Measurements from ENCODE around the gene ACOT9. TPM values are rescaled to one million over a fixed set of nuclear protein-coding genes. Genes with fewer than 3 reads are reported as not detected.
A peak's percentile ranks its signal among the peaks of the same experiment; 100 is the strongest.

The ACOT9 gene, protein sequence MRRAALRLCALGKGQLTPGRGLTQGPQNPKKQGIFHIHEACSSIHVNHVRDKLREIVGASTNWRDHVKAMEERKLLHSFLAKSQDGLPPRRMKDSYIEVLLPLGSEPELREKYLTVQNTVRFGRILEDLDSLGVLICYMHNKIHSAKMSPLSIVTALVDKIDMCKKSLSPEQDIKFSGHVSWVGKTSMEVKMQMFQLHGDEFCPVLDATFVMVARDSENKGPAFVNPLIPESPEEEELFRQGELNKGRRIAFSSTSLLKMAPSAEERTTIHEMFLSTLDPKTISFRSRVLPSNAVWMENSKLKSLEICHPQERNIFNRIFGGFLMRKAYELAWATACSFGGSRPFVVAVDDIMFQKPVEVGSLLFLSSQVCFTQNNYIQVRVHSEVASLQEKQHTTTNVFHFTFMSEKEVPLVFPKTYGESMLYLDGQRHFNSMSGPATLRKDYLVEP
- 10 to 100 TPM; 22.1 to 23.1 TPM for total RNA-seq

DNA sequence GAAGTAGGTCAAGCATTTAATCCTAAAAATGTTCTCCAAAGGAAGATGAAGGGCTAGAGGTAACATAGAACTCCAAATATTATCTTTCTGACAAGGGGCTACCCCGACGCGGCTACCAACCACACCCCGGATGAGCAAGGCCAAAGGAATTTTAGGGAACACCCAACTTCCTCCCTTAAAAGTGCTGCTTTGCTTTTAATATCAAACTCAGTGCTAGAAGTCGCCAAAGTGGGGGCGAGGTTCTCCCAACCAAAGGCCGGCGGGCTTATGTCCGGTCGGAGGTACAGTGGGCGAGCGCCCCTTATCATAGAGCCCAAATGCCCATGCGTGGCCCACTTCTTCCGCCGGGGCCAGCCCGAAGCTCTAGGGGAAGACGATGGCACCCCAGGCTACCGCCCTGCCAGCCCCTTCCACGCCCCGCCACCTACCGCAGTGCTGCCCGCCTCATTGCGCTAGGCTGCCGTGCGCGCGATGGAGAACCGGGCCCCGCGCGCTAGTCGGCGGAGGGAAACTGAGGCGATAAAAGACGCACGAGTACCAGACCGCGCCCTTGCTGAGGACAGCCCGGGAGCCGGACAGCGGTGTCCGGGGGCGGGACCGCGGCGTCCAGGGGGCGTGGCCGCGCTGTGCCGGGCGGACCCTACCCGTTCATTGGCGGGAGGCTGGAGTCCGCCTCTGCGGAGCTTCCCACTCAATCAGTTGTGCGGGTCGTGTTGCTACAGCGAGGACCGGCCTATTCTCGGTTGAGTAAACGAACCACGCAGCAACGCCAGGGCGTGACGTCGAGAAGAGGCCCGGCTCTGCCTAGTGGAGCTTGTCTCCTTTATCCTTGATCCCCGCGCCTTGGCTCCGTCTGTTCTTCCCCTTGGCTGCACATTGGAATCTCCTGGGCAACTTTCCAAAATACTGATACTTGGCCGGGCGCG, at the start of gene ACOT9:
ACOT9 (minus strand) TSS at position 580 of the 926 bp plus-strand sequence; CDS start at position 448, 132 bp downstream.
- Mint-ChIP-seq H3K27me3 (no peaks in the 10 kb centered on the region), H3K4me1 (peaks cover 14% of the 10 kb centered on the region), H3K27ac (peak within 1 kb of the TSS; percentile 87), H3K4me3 (peak within 1 kb of the TSS; percentile 89), H3K9me3 (no peaks in the 10 kb centered on the region), H3K36me3 (peaks cover 2% of the 10 kb centered on the region)
- peak; percentile 79 for DNase-seq

DNA sequence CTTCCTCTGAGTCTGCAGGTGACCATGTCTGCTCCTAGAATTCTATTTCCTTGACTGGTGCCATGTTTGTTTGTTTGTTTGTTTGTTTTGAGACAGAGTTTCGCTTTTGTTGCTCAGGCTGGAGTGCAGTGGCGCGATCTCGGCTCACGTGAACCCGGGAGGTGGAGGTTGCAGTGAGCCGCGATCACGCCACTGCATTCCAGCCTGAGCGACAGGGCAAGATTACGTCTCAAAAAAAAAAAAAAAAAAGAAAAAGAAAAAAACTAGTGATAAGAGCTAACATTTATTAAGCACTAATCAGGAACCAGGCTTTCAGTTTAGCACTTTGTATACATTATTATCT, 47.0 kb upstream of the ACOT9 start:
- Mint-ChIP-seq H3K27ac (no peak overlapping the region), H3K36me3 (peaks cover 13% of the 10 kb centered on the region), H3K4me3 (no peak overlapping the region), H3K9me3 (no peaks in the 10 kb centered on the region), H3K27me3 (no peaks in the 10 kb centered on the region), H3K4me1 (peaks cover 6% of the 10 kb centered on the region)
- DNase-seq = no peak

DNA sequence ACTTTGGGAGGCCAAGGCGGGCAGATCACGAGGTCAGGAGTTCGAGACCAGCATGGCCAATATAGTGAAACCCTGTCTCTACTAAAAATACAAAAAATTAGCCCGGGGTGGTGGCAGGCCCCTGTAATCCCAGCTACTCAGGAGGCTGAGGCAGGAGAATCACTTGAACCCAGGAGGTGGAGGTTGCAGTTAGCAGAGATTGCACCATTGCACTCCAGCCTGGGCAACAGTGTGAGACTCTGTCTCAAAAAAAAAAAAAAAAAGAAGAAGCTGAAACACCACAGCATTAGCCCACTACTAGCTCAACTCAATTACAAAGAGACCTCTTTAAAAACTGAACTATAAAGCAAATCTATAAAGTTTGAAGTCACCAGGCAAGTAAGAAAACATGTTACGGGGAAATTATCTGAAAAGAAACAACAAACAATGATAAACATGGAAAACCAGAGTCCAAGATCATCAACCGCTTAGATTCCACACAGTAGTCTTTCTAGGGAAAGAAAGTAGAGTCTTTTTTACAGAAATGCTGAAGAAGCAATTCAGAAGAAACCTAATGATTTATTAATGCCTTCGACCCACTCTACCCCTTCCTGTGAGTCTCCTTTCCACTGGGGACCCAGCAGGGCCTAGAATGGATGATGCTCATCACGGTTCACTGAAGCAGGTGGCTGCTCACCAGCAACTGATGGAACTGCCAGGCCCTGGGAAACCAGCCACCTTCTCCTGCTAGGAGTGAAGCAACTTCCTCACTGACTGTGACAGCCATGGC, 46.5 kb upstream of the ACOT9 start:
- Mint-ChIP-seq H3K27ac (no peak overlapping the region), H3K4me3 (no peak overlapping the region), H3K36me3 (peaks cover 18% of the 10 kb centered on the region), H3K27me3 (no peaks in the 10 kb centered on the region), H3K4me1 (peaks cover 11% of the 10 kb centered on the region), H3K9me3 (no peaks in the 10 kb centered on the region)
- DNase-seq = no peak

DNA sequence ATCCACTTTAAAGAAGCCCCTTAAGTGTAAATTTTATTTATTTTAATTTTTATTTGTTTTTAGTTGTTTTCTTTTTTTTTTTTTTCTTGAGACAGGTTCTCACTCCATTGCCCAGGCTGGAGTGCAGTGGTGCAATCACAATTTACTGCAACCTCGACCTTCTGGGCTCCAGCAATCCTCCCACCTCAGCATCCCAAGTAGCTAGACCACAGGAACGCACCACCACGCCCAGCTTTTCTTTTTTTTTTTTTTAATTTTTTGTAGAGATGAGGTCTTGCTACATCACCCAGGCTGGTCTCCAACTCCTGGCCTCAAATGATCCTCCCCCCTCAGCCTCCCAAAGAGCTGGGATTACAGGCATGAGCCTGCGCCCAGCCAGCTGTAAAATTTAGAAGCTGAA, 45.9 kb upstream of the ACOT9 start:
- H3K36me3 Mint-ChIP-seq = peaks cover 25% of the 10 kb centered on the region
- no peak overlapping the region for H3K27ac Mint-ChIP-seq
- H3K27me3 Mint-ChIP-seq = no peaks in the 10 kb centered on the region
- H3K4me1 Mint-ChIP-seq = peaks cover 17% of the 10 kb centered on the region
- H3K9me3 Mint-ChIP-seq = no peaks in the 10 kb centered on the region
- H3K4me3 Mint-ChIP-seq = no peak overlapping the region
- no peak for DNase-seq

DNA sequence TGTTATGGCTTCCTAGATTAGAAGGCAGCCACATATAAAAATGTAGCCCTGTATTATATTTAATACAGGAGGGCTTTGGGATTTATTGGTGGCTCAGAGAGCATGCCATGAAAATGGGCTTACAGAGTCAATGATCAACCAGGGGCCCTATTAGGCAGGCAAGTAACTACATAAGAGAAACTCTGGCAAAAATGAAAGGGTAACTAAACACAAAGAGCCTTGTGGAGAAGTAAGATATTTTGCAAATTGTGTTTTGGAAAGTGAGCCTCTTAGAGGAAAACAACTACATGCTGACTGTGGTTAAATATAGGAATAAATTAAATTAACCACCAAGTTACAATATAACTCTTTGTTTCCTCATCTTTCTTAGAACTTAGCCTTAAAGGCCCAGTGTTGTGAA, 45.4 kb upstream of the ACOT9 start:
- Mint-ChIP-seq H3K4me3 (no peak overlapping the region), H3K9me3 (no peaks in the 10 kb centered on the region), H3K27ac (no peak overlapping the region), H3K4me1 (peaks cover 17% of the 10 kb centered on the region), H3K36me3 (peaks cover 29% of the 10 kb centered on the region), H3K27me3 (no peaks in the 10 kb centered on the region)
- no peak for DNase-seq

DNA sequence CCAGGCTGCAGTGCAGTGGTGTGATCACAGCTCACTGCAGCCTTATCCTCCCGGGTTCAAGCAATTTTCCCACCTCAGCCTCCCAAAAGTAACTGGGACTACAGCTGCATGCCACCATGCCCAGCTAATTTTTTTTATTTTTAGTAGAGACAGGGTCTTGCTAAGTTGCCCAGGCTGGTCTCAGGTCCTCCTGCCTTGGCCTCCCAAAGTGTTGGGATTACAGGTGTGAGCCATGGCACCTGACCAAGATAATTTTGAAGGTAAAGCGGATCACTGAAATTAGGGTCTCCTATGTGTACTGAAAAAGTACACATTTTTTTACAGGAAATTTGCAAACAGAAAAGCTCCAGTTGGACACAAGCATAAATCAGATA, 44.7 kb upstream of the ACOT9 start:
- H3K36me3 Mint-ChIP-seq = peaks cover 30% of the 10 kb centered on the region
- no peak overlapping the region for H3K27ac Mint-ChIP-seq
- H3K9me3 Mint-ChIP-seq = no peaks in the 10 kb centered on the region
- H3K4me3 Mint-ChIP-seq = no peak overlapping the region
- H3K4me1 Mint-ChIP-seq = peaks cover 17% of the 10 kb centered on the region
- H3K27me3 Mint-ChIP-seq = no peaks in the 10 kb centered on the region
- no peak for DNase-seq

DNA sequence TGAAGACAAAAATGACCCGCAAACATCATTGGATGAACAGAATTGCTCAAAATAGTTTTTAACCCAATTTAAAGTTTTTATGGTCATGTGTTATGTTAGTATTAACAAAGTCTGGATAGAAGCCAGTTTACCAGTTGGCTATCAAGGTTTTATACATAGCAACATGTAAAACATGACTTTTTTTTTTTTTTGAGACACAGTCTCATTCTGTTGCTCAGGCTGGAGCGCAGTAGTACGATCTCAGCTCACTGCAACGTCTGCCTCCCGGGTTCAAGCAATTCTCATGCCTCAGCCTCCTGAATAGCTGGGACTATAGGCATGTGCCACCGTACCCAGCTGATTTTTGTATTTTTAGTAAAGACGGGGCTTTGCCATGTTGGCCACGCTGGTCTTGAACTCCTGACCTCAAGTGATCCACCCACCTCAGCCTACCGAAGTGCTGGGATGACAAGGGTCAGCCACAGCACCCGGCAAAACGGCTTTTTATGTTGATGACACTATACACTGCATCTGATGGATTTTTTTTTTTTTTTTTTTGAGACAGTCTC, 43.3 kb upstream of the ACOT9 start:
- no peak for DNase-seq
- Mint-ChIP-seq H3K9me3 (no peaks in the 10 kb centered on the region), H3K27me3 (no peaks in the 10 kb centered on the region), H3K4me1 (peaks cover 23% of the 10 kb centered on the region), H3K36me3 (peaks cover 30% of the 10 kb centered on the region), H3K27ac (no peak overlapping the region), H3K4me3 (no peak overlapping the region)

DNA sequence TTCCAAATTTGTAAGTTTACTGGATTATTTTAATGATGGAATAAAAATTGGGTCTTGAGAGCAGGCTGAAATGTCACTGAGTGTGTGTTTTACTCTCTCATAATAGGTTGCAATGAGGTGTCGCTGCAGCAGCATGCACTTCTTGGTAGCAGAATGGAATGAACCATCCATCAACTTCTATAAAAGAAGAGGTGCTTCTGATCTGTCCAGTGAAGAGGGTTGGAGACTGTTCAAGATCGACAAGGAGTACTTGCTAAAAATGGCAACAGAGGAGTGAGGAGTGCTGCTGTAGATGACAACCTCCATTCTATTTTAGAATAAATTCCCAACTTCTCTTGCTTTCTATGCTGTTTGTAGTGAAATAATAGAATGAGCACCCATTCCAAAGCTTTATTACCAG, 42.5 kb upstream of the ACOT9 start:
- H3K9me3 Mint-ChIP-seq = no peaks in the 10 kb centered on the region
- peaks cover 26% of the 10 kb centered on the region for H3K4me1 Mint-ChIP-seq
- H3K27me3 Mint-ChIP-seq = no peaks in the 10 kb centered on the region
- peaks cover 30% of the 10 kb centered on the region for H3K36me3 Mint-ChIP-seq
- H3K4me3 Mint-ChIP-seq = peak overlapping the region; percentile 95
- no peak for DNase-seq
- no peak overlapping the region for H3K27ac Mint-ChIP-seq

DNA sequence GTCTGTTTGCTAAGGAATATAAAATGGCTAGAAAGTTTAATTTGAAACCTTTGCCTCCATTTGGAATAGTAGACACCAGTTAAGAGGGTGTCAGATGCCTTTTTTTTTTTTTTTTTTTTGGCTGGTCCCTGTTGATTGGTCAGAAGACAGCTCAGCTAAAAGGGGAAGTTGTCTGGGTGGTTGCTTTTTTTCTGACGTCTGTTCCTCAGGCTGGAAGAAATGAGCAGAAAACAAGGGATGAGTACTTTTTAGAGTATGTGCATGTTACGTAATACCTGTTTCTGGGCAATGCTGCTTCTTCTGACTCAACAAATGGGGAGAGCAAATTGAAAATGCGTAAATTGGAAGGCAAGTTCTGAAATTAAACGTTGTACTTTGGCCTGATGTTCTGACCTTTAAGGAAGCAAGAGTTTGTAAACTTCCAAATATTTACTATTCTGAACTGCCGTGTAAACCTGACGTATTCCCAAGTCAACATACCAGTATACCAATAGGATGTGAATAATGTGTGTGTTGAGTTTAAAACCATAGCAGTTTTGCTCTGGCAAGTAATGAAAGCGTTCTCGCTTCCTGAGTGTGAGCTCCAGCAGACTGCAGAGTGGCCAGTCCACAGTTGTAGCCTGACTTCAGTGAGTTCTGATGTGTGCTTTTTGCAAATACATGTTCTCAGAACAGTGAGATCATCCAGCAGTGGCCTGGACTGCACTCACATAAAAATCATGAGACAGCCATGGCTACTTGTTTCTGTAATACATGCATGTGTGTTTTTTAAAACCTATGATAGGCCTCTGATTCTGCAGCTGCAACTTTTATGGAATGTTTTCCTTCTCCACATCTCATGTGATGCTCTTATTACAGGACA, 41.6 kb upstream of the ACOT9 start:
- Mint-ChIP-seq H3K27ac (peak overlapping the region; percentile 94), H3K27me3 (no peaks in the 10 kb centered on the region), H3K4me3 (peak overlapping the region; percentile 95), H3K36me3 (peaks cover 30% of the 10 kb centered on the region), H3K9me3 (no peaks in the 10 kb centered on the region), H3K4me1 (peaks cover 26% of the 10 kb centered on the region)
- DNase-seq = no peak

DNA sequence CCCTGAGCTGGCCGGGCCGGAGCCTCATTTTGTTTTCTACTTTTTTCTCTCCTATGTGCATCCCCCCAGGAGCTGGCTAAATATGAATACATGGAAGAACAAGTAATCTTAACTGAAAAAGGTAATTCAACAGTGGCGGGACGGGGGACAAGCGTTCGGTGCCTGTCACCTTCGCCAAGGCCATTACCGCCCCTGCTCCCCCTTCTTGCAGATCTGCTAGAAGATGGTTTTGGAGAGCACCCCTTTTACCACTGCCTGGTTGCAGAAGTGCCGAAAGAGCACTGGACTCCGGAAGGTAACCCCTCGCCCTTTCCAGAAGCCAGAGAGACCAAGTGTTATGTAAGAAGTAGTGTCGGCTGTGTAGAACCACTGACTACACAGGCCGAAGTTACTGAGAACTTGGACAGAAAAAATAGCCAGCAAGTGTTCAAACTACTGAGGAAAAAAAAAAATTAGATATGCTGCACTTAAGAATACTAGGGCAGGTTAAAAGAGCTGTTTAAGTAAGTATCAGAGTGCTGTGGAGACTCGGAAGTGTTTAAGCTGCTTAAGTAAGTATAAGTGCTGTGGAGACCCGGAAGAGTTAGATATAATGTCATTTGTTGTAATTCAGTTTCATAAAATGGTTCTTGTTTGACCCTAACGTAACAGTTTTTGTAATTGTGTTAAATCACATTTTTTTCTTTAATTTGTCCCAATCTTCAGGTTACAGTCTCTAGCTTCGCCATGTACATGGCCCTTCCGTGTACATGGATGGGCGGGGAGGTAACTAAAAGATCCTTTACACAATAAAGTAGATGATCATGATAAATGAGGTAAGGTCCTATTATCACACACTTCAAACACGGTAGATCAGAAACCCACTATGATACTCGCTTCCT, 40.8 kb upstream of the ACOT9 start:
- H3K27me3 Mint-ChIP-seq = no peaks in the 10 kb centered on the region
- peak overlapping the region; percentile 95 for H3K4me3 Mint-ChIP-seq
- peaks cover 30% of the 10 kb centered on the region for H3K36me3 Mint-ChIP-seq
- H3K9me3 Mint-ChIP-seq = no peaks in the 10 kb centered on the region
- H3K27ac Mint-ChIP-seq = peak overlapping the region; percentile 94
- DNase-seq = no peak
- H3K4me1 Mint-ChIP-seq = peaks cover 26% of the 10 kb centered on the region

DNA sequence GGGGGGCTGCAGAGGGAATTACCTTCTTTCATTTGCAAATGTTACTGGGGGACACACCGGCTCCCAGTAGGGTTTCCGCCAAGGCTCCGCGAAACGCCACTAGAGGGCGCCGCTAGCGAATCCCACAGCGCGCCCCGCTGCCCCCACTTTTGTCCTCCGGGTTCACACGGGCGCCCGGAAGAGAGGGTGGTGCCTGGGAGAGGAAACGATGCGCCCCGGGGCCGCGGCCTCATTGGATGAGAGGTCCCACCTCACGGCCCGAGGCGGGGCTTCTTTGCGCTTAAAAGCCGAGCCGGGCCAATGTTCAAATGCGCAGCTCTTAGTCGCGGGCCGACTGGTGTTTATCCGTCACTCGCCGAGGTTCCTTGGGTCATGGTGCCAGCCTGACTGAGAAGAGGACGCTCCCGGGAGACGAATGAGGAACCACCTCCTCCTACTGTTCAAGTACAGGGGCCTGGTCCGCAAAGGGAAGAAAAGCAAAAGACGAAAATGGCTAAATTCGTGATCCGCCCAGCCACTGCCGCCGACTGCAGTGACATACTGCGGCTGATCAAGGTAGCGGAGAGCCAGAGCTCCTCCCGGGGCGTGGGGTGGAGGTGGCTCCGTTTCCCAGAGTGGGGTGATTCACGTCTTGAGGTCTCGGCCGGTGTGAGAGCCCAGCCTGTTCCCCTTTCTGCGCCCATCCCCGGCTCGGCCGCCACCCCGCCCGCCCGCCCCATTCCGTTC, 40.0 kb upstream of the ACOT9 start, which contains the start of gene SAT1:
SAT1 (plus strand) TSS at position 311 of the 726 bp plus-strand sequence; CDS start at position 490, 179 bp downstream.
- peak within 1 kb of the TSS; percentile 94 for H3K27ac Mint-ChIP-seq
- peaks cover 30% of the 10 kb centered on the region for H3K36me3 Mint-ChIP-seq
- peak within 1 kb of the TSS; percentile 95 for H3K4me3 Mint-ChIP-seq
- H3K9me3 Mint-ChIP-seq = no peaks in the 10 kb centered on the region
- DNase-seq = peak; percentile 94
- H3K4me1 Mint-ChIP-seq = peaks cover 26% of the 10 kb centered on the region
- H3K27me3 Mint-ChIP-seq = no peaks in the 10 kb centered on the region

DNA sequence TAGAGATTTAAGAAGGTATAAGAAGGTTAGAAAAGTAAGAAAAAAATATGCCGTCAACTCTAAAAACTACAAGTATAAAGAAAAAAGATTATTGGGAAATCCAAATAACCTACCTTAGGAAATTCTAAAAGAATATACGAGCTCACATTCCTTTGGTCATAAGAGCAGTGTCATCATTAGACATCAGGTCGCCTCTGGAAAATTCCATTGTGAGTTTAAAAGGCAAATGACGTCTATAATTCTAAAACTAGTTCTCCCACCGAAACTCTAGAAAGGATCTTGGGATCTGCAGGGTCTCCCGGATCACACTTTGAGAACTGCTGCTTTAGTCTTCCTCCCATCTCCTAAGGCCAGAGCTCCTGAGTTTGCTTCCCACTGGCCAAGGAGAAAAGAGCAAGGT, 39.4 kb upstream of the ACOT9 start:
- no peaks in the 10 kb centered on the region for H3K27me3 Mint-ChIP-seq
- no peaks in the 10 kb centered on the region for H3K9me3 Mint-ChIP-seq
- peaks cover 26% of the 10 kb centered on the region for H3K4me1 Mint-ChIP-seq
- H3K36me3 Mint-ChIP-seq = peaks cover 30% of the 10 kb centered on the region
- H3K4me3 Mint-ChIP-seq = peak overlapping the region; percentile 95
- DNase-seq = no peak
- H3K27ac Mint-ChIP-seq = peak overlapping the region; percentile 94

Data from activated naive CD8-positive, alpha-beta T cell treated with anti-CD3 and anti-CD28 coated beads for 36 hours (primary cell).